GM23338 (cell line): ENCODE measurements around the gene CYB561D1. TPM values are rescaled to one million over a fixed set of nuclear protein-coding genes. Genes with fewer than 3 reads are reported as not detected.

ENCODE experiments used
- ATAC-seq: fragments of 200-7000 bp; cut with Tn5 transposase; 3 replicates; pipeline ENCODE4 v1.9.1; 2020
- DNase-seq: peaks from one replicate; pipeline ENCODE4 v3.0.0-alpha.2; 2015; ENCODE audit warnings: low spot score
- H2AFZ ChIP-seq: fragments of 200-600 bp; sonication (generic); 2 replicates; pipeline ENCODE4 v1.8.0; 2016; ENCODE audit warnings: antibody characterized with exemption, mild to moderate bottlenecking, moderate library complexity
- H3F3A ChIP-seq: fragments of 200-600 bp; sonication (generic); replicated peaks from 2 replicates; pipeline ENCODE4 v1.8.0; 2017; ENCODE audit warnings: antibody characterized with exemption, mixed run types, low read depth
- H3K27ac ChIP-seq: fragments of 200-600 bp; sonication (generic); 2 replicates; pipeline ENCODE4 v1.6.1; 2016; ENCODE audit warnings: low read depth
- H3K27me3 ChIP-seq: fragments of 200-600 bp; sonication (generic); 2 replicates; pipeline ENCODE4 v1.8.0; 2016; ENCODE audit warnings: mild to moderate bottlenecking, mixed run types, moderate library complexity; ENCODE audit not compliant: insufficient read depth
- H3K36me3 ChIP-seq: fragments of 200-600 bp; sonication (generic); 2 replicates; pipeline ENCODE4 v1.8.0; 2016; ENCODE audit warnings: mild to moderate bottlenecking; ENCODE audit not compliant: insufficient read depth
- H3K4me1 ChIP-seq: fragments of 200-600 bp; sonication (generic); 2 replicates; pipeline ENCODE4 v1.8.0; 2016; ENCODE audit warnings: mild to moderate bottlenecking, moderate library complexity; ENCODE audit not compliant: insufficient read depth
- H3K4me2 ChIP-seq: fragments of 200-600 bp; sonication (generic); 2 replicates; pipeline ENCODE4 v1.7.1; 2017; ENCODE audit warnings: mixed run types
- H3K4me3 ChIP-seq: fragments of 200-600 bp; sonication (generic); 2 replicates; pipeline ENCODE4 v1.6.1; 2016; ENCODE audit warnings: mixed run types
- H3K79me2 ChIP-seq: fragments of 200-600 bp; sonication (generic); replicated peaks from 2 replicates; pipeline ENCODE4 v1.8.0; 2017; ENCODE audit warnings: mild to moderate bottlenecking; ENCODE audit not compliant: insufficient read depth
- H3K9me2 ChIP-seq: fragments of 200-600 bp; sonication (generic); 2 replicates; pipeline ENCODE4 v1.8.0; 2017; ENCODE audit not compliant: insufficient read depth
- H4K20me1 ChIP-seq: fragments of 200-600 bp; sonication (generic); replicated peaks from 2 replicates; pipeline ENCODE4 v1.8.0; 2017; ENCODE audit warnings: mild to moderate bottlenecking; ENCODE audit not compliant: insufficient read depth
- H3K27ac Mint-ChIP-seq: 2 replicates; pipeline ENCODE4 v1.8.0; 2020; ENCODE audit warnings: inconsistent platforms, mild to moderate bottlenecking, moderate library complexity, mixed read lengths
- H3K27me3 Mint-ChIP-seq: 3 replicates; pipeline ENCODE4 v1.8.0; 2022; ENCODE audit warnings: low read depth, mild to moderate bottlenecking, moderate library complexity, mixed read lengths, inconsistent platforms; ENCODE audit not compliant: insufficient read depth, poor library complexity
- H3K36me3 Mint-ChIP-seq: 3 replicates; pipeline ENCODE4 v1.8.0; 2021; ENCODE audit warnings: low read depth, mild to moderate bottlenecking, inconsistent platforms, moderate library complexity, mixed read lengths
- H3K4me1 Mint-ChIP-seq: 3 replicates; pipeline ENCODE4 v1.8.0; 2020; ENCODE audit warnings: mild to moderate bottlenecking, inconsistent platforms, mixed read lengths
- H3K4me3 Mint-ChIP-seq: 3 replicates; pipeline ENCODE4 v1.8.0; 2021; ENCODE audit warnings: moderate library complexity, mild to moderate bottlenecking, inconsistent platforms, mixed read lengths
- H3K9me3 Mint-ChIP-seq: 3 replicates; pipeline ENCODE4 v1.8.0; 2020; ENCODE audit warnings: moderate library complexity, mild to moderate bottlenecking, inconsistent platforms, mixed read lengths
- CTCF ChIP-seq, 2 experiments: fragments of 200-600 bp in 1 of 2; sonication (generic) in 1 of 2; conservative IDR thresholded peaks; 2 replicates each; pipeline versions ENCODE4 v1.5.1 to v1.6.1; 2016 to 2017; ENCODE audit warnings: antibody characterized with exemption in 2 of 2, low read depth in 2 of 2, mild to moderate bottlenecking in 2 of 2, moderate library complexity in 1 of 2
- EZH2 ChIP-seq: fragments of 200-600 bp; sonication (generic); IDR thresholded peaks from one replicate; pipeline ENCODE4 v1.8.0; 2017; ENCODE audit warnings: antibody characterized with exemption, mild to moderate bottlenecking, low read depth; ENCODE audit not compliant: unreplicated experiment
- EZH2phosphoT487 ChIP-seq: fragments of 200-600 bp; sonication (generic); IDR thresholded peaks from one replicate; pipeline ENCODE4 v1.8.1; 2018; ENCODE audit warnings: antibody characterized with exemption; ENCODE audit not compliant: unreplicated experiment
- JUNB ChIP-seq: IDR thresholded peaks from one replicate; pipeline ENCODE4 v1.6.1; 2016; ENCODE audit warnings: antibody characterized with exemption; ENCODE audit not compliant: unreplicated experiment
- NANOG ChIP-seq: IDR thresholded peaks from 2 replicates; pipeline ENCODE4 v1.6.1; 2016; ENCODE audit warnings: antibody characterized with exemption, borderline replicate concordance
- POLR2AphosphoS5 ChIP-seq: IDR thresholded peaks from 2 replicates; pipeline ENCODE4 v1.6.1; 2016; ENCODE audit warnings: antibody characterized with exemption, low read depth
- ZNF331 ChIP-seq: fragments of 250-450 bp; sonication (Bioruptor Pico); IDR thresholded peaks from 2 replicates; pipeline ENCODE4 v1.5.0; 2020; ENCODE audit warnings: low read depth, mild to moderate bottlenecking, moderate library complexity
- polyA plus RNA-seq: library from polyadenylated mRNA; unstranded; fragments of >200 nt; fragmentation: Nextera tagmentation; extraction: Ambion mirVana; gene quantifications from 2 replicates; pipeline ENCODE4 v1.2.1, GENCODE V29; 2016
- total RNA-seq: library from RNA; depleted of rRNA; stranded (reverse); fragments of >200 nt; shearing (Covaris generic); gene quantifications from 2 replicates; pipeline ENCODE4 v1.2.3, GENCODE V29; 2014
- TF ChIP-seq, protein P1 (sequence below): IDR thresholded peaks from 2 replicates; pipeline ENCODE4 v1.6.1; 2016; ENCODE audit warnings: antibody characterized with exemption
- TF ChIP-seq, protein P2 (sequence below): IDR thresholded peaks from one replicate; pipeline ENCODE4 v1.6.1; 2018; ENCODE audit warnings: antibody characterized with exemption; ENCODE audit not compliant: unreplicated experiment

The CYB561D1 gene
- total and polyA plus RNA-seq, 2 experiments from 2014 or later = 0.95 to 2.7 TPM

- TF ChIP-seq CTCF (conservative IDR thresholded peaks at IDR 0.05; ENCODE audit: low read depth in 2 of 2) (peak; percentile 73 to 83), EZH2 (no peak)
These were observed 6.0 kb downstream of the CYB561D1 start (continued) for GRCh38 chr1:109499661-109500536.

DNA sequence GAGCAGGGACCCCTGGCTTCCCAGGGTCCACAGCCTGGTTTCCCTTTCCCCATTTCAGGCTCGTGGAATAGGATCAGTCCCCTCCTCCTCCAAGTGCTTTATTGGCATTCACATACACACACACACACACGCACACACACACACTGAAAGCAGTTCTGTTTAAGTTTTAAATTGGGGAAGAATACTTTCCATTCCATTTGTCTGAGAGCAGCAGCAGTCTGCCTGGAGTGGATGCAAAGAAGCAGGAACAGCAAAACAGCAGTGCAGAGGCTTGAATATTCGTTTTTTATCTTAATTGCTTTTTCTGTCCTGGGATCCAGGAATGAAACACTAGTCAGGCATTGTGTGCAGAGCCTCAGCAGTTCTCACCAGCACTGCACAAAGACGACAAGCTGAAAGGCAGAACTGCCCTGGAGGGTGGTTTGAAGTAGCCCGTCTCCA, 7.1 kb downstream of the CYB561D1 start:
- Mint-ChIP-seq H3K27me3 (peaks cover 12% of the 10 kb centered on the region), H3K4me1 (peaks cover 28% of the 10 kb centered on the region), H3K36me3 (peaks cover 11% of the 10 kb centered on the region), H3K27ac (no peak overlapping the region), H3K4me3 (no peak overlapping the region), H3K9me3 (no peaks in the 10 kb centered on the region)
- H3K27me3 ChIP-seq = no peaks in the 10 kb centered on the region
- H3K4me2 ChIP-seq = no peak overlapping the region
- H3K4me1 ChIP-seq = peaks cover 16% of the 10 kb centered on the region
- no peak overlapping the region for H2AFZ ChIP-seq
- no peak overlapping the region for H3K27ac ChIP-seq
- no peaks in the 10 kb centered on the region for H3K36me3 ChIP-seq
- H3F3A ChIP-seq = no peaks in the 10 kb centered on the region
- DNase-seq (no peak), ATAC-seq (no peak)
- no peaks in the 10 kb centered on the region; the same call in 1 of the 2 replicates for H3K9me2 ChIP-seq
- no peak overlapping the region for H3K4me3 ChIP-seq
- no peaks in the 10 kb centered on the region for H4K20me1 ChIP-seq
- H3K79me2 ChIP-seq = no peaks in the 10 kb centered on the region
- TF ChIP-seq CTCF (conservative IDR thresholded peaks at IDR 0.05; ENCODE audit: low read depth in 2 of 2) (no peak), NANOG (no peak), JUNB (no peak), EZH2 (no peak), ZNF331 (CRISPR knock-in tag) (no peak), POLR2AphosphoS5 (no peak), EZH2phosphoT487 (no peak)
- TF ChIP-seq, protein P1, sequence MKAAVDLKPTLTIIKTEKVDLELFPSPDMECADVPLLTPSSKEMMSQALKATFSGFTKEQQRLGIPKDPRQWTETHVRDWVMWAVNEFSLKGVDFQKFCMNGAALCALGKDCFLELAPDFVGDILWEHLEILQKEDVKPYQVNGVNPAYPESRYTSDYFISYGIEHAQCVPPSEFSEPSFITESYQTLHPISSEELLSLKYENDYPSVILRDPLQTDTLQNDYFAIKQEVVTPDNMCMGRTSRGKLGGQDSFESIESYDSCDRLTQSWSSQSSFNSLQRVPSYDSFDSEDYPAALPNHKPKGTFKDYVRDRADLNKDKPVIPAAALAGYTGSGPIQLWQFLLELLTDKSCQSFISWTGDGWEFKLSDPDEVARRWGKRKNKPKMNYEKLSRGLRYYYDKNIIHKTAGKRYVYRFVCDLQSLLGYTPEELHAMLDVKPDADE = no peak
- TF ChIP-seq, protein P2, sequence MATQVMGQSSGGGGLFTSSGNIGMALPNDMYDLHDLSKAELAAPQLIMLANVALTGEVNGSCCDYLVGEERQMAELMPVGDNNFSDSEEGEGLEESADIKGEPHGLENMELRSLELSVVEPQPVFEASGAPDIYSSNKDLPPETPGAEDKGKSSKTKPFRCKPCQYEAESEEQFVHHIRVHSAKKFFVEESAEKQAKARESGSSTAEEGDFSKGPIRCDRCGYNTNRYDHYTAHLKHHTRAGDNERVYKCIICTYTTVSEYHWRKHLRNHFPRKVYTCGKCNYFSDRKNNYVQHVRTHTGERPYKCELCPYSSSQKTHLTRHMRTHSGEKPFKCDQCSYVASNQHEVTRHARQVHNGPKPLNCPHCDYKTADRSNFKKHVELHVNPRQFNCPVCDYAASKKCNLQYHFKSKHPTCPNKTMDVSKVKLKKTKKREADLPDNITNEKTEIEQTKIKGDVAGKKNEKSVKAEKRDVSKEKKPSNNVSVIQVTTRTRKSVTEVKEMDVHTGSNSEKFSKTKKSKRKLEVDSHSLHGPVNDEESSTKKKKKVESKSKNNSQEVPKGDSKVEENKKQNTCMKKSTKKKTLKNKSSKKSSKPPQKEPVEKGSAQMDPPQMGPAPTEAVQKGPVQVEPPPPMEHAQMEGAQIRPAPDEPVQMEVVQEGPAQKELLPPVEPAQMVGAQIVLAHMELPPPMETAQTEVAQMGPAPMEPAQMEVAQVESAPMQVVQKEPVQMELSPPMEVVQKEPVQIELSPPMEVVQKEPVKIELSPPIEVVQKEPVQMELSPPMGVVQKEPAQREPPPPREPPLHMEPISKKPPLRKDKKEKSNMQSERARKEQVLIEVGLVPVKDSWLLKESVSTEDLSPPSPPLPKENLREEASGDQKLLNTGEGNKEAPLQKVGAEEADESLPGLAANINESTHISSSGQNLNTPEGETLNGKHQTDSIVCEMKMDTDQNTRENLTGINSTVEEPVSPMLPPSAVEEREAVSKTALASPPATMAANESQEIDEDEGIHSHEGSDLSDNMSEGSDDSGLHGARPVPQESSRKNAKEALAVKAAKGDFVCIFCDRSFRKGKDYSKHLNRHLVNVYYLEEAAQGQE = no peak
